Brain pericyte (primary cell): ENCODE measurements around the gene EML5.

ENCODE experiments used
- DNase-seq: peaks from one replicate; pipeline ENCODE4 v3.0.0-alpha.2; 2012; ENCODE audit warnings: low read depth, low spot score

Gene EML5

GRCh38 chr14:88710709-88711108, 82.0 kb downstream of the EML5 start:
- DNase-seq, result no peak

- DNase-seq, result no peak
These were observed 85.7 kb downstream of the EML5 start for GRCh38 chr14:88707088-88707487.

GRCh38 chr14:88706425-88706824, 86.3 kb downstream of the EML5 start:
- no peak for DNase-seq

- no peak for DNase-seq
These were observed 94.1 kb downstream of the EML5 start for GRCh38 chr14:88698651-88699050.

- no peak for DNase-seq
These were observed 96.9 kb downstream of the EML5 start for GRCh38 chr14:88695870-88696269.

- no peak for DNase-seq
These were observed 104.4 kb downstream of the EML5 start for GRCh38 chr14:88688386-88688785.

GRCh38 chr14:88683119-88683518, 109.6 kb downstream of the EML5 start:
- no peak for DNase-seq

GRCh38 chr14:88682495-88683114, 110.1 kb downstream of the EML5 start:
- DNase-seq, result no peak

GRCh38 chr14:88681755-88682494, 110.8 kb downstream of the EML5 start:
- DNase-seq, result no peak

- no peak for DNase-seq
These were observed 123.4 kb downstream of the EML5 start for GRCh38 chr14:88669346-88669745.

- DNase-seq, result no peak
These were observed 124.2 kb downstream of the EML5 start for GRCh38 chr14:88668448-88669116.

GRCh38 chr14:88667555-88668273, 125.0 kb downstream of the EML5 start:
- DNase-seq, result peak; percentile 10

- no peak for DNase-seq
These were observed 132.7 kb downstream of the EML5 start for GRCh38 chr14:88660056-88660455.

- DNase-seq, result no peak
These were observed 153.5 kb downstream of the EML5 start for GRCh38 chr14:88639221-88639620.

- DNase-seq, result no peak
These were observed 160.2 kb downstream of the EML5 start for GRCh38 chr14:88632512-88632911.

GRCh38 chr14:88631091-88631490, 161.7 kb downstream of the EML5 start:
- no peak for DNase-seq

- no peak for DNase-seq
These were observed 162.2 kb downstream of the EML5 start for GRCh38 chr14:88630565-88630964.

- DNase-seq, result no peak
These were observed 164.3 kb downstream of the EML5 start for GRCh38 chr14:88628462-88628861.

- no peak for DNase-seq
These were observed 164.7 kb downstream of the EML5 start for GRCh38 chr14:88628033-88628432.

- no peak for DNase-seq
These were observed 167.1 kb downstream of the EML5 start for GRCh38 chr14:88625671-88626070.

GRCh38 chr14:88621100-88621499, 171.7 kb downstream of the EML5 start:
- no peak for DNase-seq

- no peak for DNase-seq
These were observed 174.3 kb downstream of the EML5 start for GRCh38 chr14:88618476-88618875.
